Measurements from ENCODE around the gene KIAA0513. TPM values are rescaled to one million over a fixed set of nuclear protein-coding genes. Genes with fewer than 3 reads are reported as not detected.

KIAA0513 gene
- total RNA-seq, 4 donors from 2014 or later: 18.5 to 41.3 (median 34.5) TPM

DNA sequence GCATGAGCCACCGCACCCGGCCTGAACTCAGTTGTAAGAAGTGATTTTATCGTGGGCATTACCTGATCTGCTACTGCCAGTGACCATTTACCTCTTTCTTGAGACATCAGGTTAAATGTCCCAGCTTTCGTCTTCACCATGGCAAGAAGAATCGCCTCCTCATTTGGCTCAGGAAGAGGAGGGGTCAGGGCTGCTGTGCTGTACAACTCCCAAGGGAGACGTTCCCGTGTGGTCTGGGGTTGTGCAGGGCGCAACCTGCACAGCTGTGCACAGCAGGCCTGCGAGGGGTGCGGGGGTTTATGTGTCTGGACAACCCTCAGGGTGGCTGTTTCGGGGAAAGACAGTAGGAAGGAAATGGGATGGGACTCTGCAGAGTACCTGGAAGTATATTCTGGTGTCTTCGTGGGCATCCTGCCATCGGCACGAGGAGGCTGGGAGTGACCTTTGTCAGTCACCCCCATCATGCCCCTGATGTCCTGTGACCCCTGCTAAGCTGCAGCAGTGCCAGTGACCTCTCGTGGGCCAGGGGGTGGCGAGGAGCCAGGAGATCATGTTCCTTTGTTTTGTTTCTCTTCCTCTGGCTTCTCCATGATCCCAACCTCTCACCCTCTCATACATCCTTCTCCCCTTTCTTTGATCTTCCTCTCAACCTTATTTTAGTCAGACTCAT, 57.4 kb downstream of the KIAA0513 start:
- H3K27me3 ChIP-seq: no peaks in the 10 kb centered on the region
- H3K36me3 ChIP-seq: no peaks in the 10 kb centered on the region
- H3K4me1 ChIP-seq: peaks cover 0 to 13% (median 10%) of the 10 kb centered on the region in 4 donors
- in situ Hi-C loops (cut with MboI; ENCODE audit: low pct_ligation_motif_present in 1 of 4, low pct_unique_long_range_greater_than_20kb in 1 of 4, low sequenced_read_pairs in 3 of 4) (no loop called here), intact Hi-C loops (cut with DNase I; ENCODE audit: low total_unique reads) (no loop called here)
- no peaks in the 10 kb centered on the region for H3K9me3 ChIP-seq
- DNase-seq: no peak
- 73 to 81% methylated on average over 6 to 16 of the region's 16 CpGs for WGBS, 2 donors (ENCODE audit: low coverage in 1 of 2)
- TF ChIP-seq EP300 (IDR thresholded peaks at IDR 0.05; ENCODE audit: low read depth): no peak
- TF ChIP-seq, protein P1, sequence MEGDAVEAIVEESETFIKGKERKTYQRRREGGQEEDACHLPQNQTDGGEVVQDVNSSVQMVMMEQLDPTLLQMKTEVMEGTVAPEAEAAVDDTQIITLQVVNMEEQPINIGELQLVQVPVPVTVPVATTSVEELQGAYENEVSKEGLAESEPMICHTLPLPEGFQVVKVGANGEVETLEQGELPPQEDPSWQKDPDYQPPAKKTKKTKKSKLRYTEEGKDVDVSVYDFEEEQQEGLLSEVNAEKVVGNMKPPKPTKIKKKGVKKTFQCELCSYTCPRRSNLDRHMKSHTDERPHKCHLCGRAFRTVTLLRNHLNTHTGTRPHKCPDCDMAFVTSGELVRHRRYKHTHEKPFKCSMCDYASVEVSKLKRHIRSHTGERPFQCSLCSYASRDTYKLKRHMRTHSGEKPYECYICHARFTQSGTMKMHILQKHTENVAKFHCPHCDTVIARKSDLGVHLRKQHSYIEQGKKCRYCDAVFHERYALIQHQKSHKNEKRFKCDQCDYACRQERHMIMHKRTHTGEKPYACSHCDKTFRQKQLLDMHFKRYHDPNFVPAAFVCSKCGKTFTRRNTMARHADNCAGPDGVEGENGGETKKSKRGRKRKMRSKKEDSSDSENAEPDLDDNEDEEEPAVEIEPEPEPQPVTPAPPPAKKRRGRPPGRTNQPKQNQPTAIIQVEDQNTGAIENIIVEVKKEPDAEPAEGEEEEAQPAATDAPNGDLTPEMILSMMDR (IDR thresholded peaks at IDR 0.05): no peak
- no peak for TF ChIP-seq POLR2AphosphoS5 (IDR thresholded peaks at IDR 0.05)
- no peak for TF ChIP-seq POLR2A (IDR thresholded peaks at IDR 0.05)
- no peak overlapping the region for H3K27ac ChIP-seq
- no peak overlapping the region for H3K4me3 ChIP-seq

DNA sequence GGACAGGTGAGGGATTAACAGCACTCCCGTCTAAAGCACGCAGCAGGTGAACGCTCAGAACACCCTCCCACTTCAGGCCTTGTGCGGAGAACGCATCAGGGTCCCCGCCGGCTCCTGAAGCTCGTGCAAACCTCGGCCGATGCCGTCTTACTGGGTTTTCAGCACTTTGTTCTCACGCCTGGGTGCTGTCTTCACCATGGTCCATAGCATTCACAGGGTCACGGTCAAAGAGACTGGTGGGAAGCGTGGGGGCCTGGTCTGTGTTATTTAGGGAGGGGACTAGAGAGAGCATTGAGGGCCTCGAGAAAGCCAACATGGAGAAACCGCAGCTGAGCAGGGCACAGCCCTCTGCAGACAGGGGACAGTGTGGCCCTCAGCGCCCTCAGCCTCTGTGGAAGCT, 58.1 kb downstream of the KIAA0513 start:
- Histone ChIP-seq H3K9me3 (no peaks in the 10 kb centered on the region), H3K4me1 (peaks cover 0 to 16% (median 13%) of the 10 kb centered on the region in 4 donors), H3K4me3 (no peak overlapping the region), H3K36me3 (no peaks in the 10 kb centered on the region), H3K27me3 (no peaks in the 10 kb centered on the region), H3K27ac (no peak overlapping the region)
- TF ChIP-seq EP300 (IDR thresholded peaks at IDR 0.05; ENCODE audit: low read depth) (no peak), POLR2AphosphoS5 (IDR thresholded peaks at IDR 0.05) (no peak), POLR2A (IDR thresholded peaks at IDR 0.05) (no peak)
- TF ChIP-seq, protein P1 (IDR thresholded peaks at IDR 0.05): no peak
- DNase-seq: no peak
- intact Hi-C loops (cut with DNase I; ENCODE audit: low total_unique reads) (no loop called here), in situ Hi-C loops (cut with MboI; ENCODE audit: low pct_ligation_motif_present in 1 of 4, low pct_unique_long_range_greater_than_20kb in 1 of 4, low sequenced_read_pairs in 3 of 4) (no loop called here)
- WGBS, 2 donors (ENCODE audit: low coverage in 1 of 2): 98% methylated on average over 17 of the region's 17 CpGs; no CpG with 5 or more reads in 1 of the 2 donors

DNA sequence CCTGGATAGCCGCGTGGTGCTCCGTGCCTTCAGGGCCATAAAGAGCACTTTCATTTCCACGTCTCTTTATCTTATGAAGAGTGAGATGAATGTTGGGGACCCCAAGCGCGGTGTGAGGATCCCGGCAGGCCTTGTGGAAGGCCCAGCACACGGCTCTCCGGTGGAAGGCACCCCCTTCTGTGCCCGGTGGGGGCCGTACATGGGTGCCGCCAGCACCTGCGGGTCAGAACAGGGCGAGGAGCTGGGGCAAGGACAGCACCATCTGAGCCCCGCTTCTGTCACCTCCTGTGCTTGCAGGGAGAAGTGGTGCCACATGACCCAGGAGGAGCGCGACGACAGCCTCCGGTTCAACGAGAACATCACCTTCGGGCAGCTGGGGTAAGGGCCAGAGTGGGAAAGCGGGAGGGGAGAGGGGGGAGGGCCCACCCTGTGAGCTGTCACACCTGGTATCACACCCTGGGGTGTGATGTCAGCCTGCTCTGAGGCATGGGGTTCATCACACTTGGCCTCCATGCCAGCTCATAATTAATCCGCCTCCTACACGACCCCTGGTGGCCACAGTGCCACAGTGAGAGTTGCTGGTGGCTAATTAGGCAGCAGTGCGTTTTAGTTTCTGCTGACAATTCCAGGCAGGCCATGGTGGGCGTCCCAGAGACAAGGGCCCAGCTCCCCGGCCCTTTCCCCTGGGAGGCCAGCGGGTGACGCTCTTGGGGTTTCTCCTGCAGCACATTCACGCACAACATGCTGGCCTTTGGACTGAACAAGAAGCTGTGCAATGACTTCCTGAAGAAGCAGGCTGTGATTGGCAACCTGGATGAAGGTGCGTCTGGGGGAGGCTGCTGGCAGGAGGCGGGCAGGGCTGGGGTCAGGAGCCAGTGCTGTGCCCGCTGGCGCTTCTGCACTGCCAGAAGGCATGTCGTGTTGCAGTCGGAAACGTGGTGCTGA, 59.0 kb downstream of the KIAA0513 start:
- in situ Hi-C loops (cut with MboI; ENCODE audit: low pct_ligation_motif_present in 1 of 4, low pct_unique_long_range_greater_than_20kb in 1 of 4, low sequenced_read_pairs in 3 of 4): no loop called here
- 62 to 88% methylated on average over 5 to 37 of the region's 37 CpGs for WGBS, 2 donors (ENCODE audit: low coverage in 1 of 2)
- peak; percentile 16 for TF ChIP-seq POLR2A (IDR thresholded peaks at IDR 0.05)
- peak in 2 of 3 donors; percentile 22 to 25 for TF ChIP-seq POLR2AphosphoS5 (IDR thresholded peaks at IDR 0.05)
- TF ChIP-seq, protein P1 (IDR thresholded peaks at IDR 0.05): peak; percentile 68 to 92 (median 80)
- TF ChIP-seq EP300 (IDR thresholded peaks at IDR 0.05; ENCODE audit: low read depth): no peak

More for the DNA sequence above, 59.0 kb downstream of the KIAA0513 start:
- intact Hi-C loops (cut with DNase I; ENCODE audit: low total_unique reads): no loop called here
- Histone ChIP-seq H3K9me3 (no peaks in the 10 kb centered on the region), H3K36me3 (no peaks in the 10 kb centered on the region), H3K4me3 (no peak overlapping the region), H3K27ac (peak overlapping the region; percentile 23 to 58 (median 53)), H3K4me1 (peaks cover 0 to 21% (median 16%) of the 10 kb centered on the region in 4 donors), H3K27me3 (no peaks in the 10 kb centered on the region)
- peak; percentile 77 for DNase-seq
